Keratinocyte (primary cell): ENCODE measurements around the gene MICALL1. TPM values are rescaled to one million over a fixed set of nuclear protein-coding genes. Genes with fewer than 3 reads are reported as not detected.
"Not testable (repeated sequence)": the region's sequence is repeated elsewhere in the genome, so short reads cannot be mapped to it uniquely, and the experiment has no call there.

Source experiments
- DNase-seq: peaks from one replicate; pipeline ENCODE4 v3.0.0-alpha.2; 2011; ENCODE audit warnings: low read depth, missing footprints, low spot score
- FAIRE-seq: peaks from 2 replicates; lab custom pipeline; 2011; peaks lifted over from hg19 to GRCh38; lab: Jason Lieb, UNC
- H2AFZ ChIP-seq: 2 replicates; pipeline ENCODE4 v1.6.0; 2012; ENCODE audit warnings: low read length, control low read depth, inconsistent platforms; ENCODE audit not compliant: control insufficient read depth
- H3K27ac ChIP-seq: 2 replicates; pipeline ENCODE4 v1.5.1; 2011; ENCODE audit warnings: low read length; ENCODE audit not compliant: control insufficient read depth, insufficient read depth
- H3K27me3 ChIP-seq: 3 replicates; pipeline ENCODE4 v1.6.0; 2011; ENCODE audit warnings: low read length; ENCODE audit not compliant: control insufficient read depth, insufficient read depth; ENCODE audit errors: extremely low read depth
- H3K36me3 ChIP-seq, 2 experiments: 2 replicates in 1 of 2; 3 replicates in 1 of 2; pipeline ENCODE4 v1.5.1; 2011; ENCODE audit warnings: low read length in 2 of 2, mild to moderate bottlenecking in 1 of 2; ENCODE audit not compliant: control insufficient read depth in 2 of 2, insufficient read depth in 2 of 2; ENCODE audit errors: extremely low read depth in 1 of 2
- H3K4me1 ChIP-seq: 3 replicates; pipeline ENCODE4 v1.5.1; 2011; ENCODE audit warnings: low read length; ENCODE audit not compliant: control insufficient read depth, insufficient read depth; ENCODE audit errors: extremely low read depth
- H3K4me2 ChIP-seq: 3 replicates; pipeline ENCODE4 v1.6.0; 2011; ENCODE audit warnings: low read depth, low read length; ENCODE audit not compliant: control insufficient read depth, insufficient read depth; ENCODE audit errors: extremely low read depth
- H3K4me3 ChIP-seq, 3 experiments: fragments of 200-600 bp in 1 of 3; sonication (generic) in 1 of 3; 2 replicates in 2 of 3; 3 replicates in 1 of 3; pipeline ENCODE4 v1.5.1; 2011 to 2016; ENCODE audit warnings: low read length in 3 of 3, mild to moderate bottlenecking in 3 of 3, control low read depth in 2 of 3, inconsistent platforms in 1 of 3, low read depth in 1 of 3, mixed read lengths in 1 of 3, mixed run types in 1 of 3, moderate library complexity in 1 of 3; ENCODE audit not compliant: control insufficient read depth in 2 of 3, insufficient read depth in 2 of 3; ENCODE audit errors: extremely low read depth in 1 of 3
- H3K79me2 ChIP-seq: 2 replicates; pipeline ENCODE4 v1.6.0; 2012; ENCODE audit warnings: low read length; ENCODE audit not compliant: control insufficient read depth, insufficient read depth
- H3K9ac ChIP-seq: 3 replicates; pipeline ENCODE4 v1.6.0; 2011; ENCODE audit warnings: low read length; ENCODE audit not compliant: control insufficient read depth, insufficient read depth; ENCODE audit errors: extremely low read depth
- H3K9me1 ChIP-seq: 3 replicates; pipeline ENCODE4 v1.6.0; 2011; ENCODE audit warnings: low read length; ENCODE audit not compliant: control insufficient read depth, insufficient read depth; ENCODE audit errors: extremely low read depth
- H3K9me3 ChIP-seq: 2 replicates; pipeline ENCODE4 v1.5.1; 2012; ENCODE audit warnings: low read depth, low read length; ENCODE audit not compliant: control insufficient read depth
- H4K20me1 ChIP-seq: 3 replicates; pipeline ENCODE4 v1.6.0; 2011; ENCODE audit warnings: low read length; ENCODE audit not compliant: control insufficient read depth, insufficient read depth; ENCODE audit errors: extremely low read depth
- CTCF ChIP-seq, 3 experiments: IDR thresholded peaks in 1 of 3; conservative IDR thresholded peaks in 1 of 3; optimal IDR thresholded peaks in 1 of 3; 2 replicates in 2 of 3; 3 replicates in 1 of 3; pipeline versions ENCODE3 to v1.5.1; 2011; ENCODE audit warnings: low read length in 3 of 3, mild to moderate bottlenecking in 3 of 3, moderate library complexity in 2 of 3, control low read depth in 1 of 3, inconsistent platforms in 1 of 3; ENCODE audit not compliant: insufficient read depth in 2 of 3; ENCODE audit errors: extremely low read depth in 1 of 3
- EZH2 ChIP-seq: IDR thresholded peaks from one replicate; pipeline ENCODE4 v1.6.1; 2012; ENCODE audit warnings: inconsistent platforms, mild to moderate bottlenecking, low read length, moderate library complexity
- dilution Hi-C: fragments of 300-500 bp; cut with MboI; formaldehyde crosslinking; loops from one replicate; pipeline ENCODE4 v1.7.0; 2020; ENCODE audit warnings: low sequenced_read_pairs; ENCODE audit not compliant: extremely low pct_ligation_motif_present
- polyA plus RNA-seq, 5 experiments: library from polyadenylated mRNA; depleted of rRNA in 3 of 5; stranded (reverse) in 3 of 5; stranded (forward) in 1 of 5; unstranded in 1 of 5; fragments of >200 nt; gene quantifications; 1 replicate in 1 of 5; 2 replicates in 3 of 5; 3 replicates in 1 of 5; pipeline versions ENCODE4 v1.2.1 to v1.2.3, GENCODE V29; 2011 to 2012; ENCODE audit warnings: missing spikeins in 2 of 5, low read depth in 1 of 5, low replicate concordance in 1 of 5

MICALL1 gene
- polyA plus RNA-seq, 1 donor (not counting 4 experiments of a cell fraction or from before 2014, with no cell fraction given) = 42.8 TPM

DNA sequence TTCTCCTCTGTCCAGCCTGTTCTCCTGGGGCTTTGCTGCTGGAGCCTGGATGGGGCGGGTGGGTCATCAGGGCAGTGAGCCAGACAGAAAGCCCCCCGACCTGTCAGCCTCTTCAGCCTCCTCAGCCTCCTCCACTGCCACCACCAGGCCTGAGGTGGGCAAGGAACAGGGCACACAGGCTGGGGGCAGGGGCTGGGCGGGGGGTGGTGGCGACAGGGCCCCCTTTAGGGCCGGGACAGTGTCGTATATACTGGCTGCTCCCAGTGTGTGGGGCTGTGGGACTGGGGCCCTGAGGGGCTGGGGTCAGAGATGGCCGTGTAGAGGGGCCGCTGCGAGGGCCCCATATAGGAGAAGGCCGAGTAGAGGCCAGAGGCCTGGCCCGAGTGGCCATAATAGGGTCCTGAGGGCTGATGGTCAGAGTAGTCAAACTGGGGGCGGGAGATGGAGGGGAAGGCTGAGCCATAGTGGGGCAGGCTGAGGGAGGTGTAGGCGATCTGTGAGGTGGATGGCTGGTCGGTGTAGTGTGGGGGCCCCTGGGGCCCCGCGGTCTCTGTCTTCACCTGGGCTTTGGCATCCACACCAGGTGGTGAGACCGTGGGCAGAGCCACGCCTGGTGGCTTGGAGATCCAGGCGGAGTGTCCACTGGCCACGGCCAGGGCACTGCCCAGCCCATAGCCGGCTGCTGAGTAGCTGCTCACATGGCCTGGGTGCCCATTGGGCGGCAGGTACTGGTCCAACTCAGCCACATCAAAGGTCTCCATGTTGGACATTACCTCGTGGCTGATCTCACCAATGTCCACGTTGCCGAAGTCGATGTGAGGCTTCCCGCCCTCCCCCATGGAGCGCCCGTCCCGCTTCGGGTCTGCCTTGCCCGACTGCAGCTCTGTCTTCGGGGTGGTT lies 67.4 kb downstream of the MICALL1 start:
- Histone ChIP-seq H3K9me3 (no peaks in the 10 kb centered on the region), H3K27me3 (no peaks in the 10 kb centered on the region), H3K27ac (no peak overlapping the region), H3K36me3 (peaks cover 0 to 7% of the 10 kb centered on the region in 2 experiments), H3K9me1 (peaks cover 3% of the 10 kb centered on the region), H3K79me2 (no peaks in the 10 kb centered on the region), H2AFZ (no peak overlapping the region), H3K4me2 (no peak overlapping the region), H3K4me3 (no peak overlapping the region), H4K20me1 (no peaks in the 10 kb centered on the region), H3K4me1 (peaks cover 7% of the 10 kb centered on the region), H3K9ac (no peak overlapping the region)
- TF ChIP-seq EZH2 (no peak), CTCF (optimal IDR thresholded peaks at IDR 0.05 in 1 of 3, IDR thresholded peaks at IDR 0.05 in 1 of 3, conservative IDR thresholded peaks at IDR 0.05 in 1 of 3; ENCODE audit: extremely low read depth in 1 of 3, insufficient read depth in 2 of 3, low read length in 3 of 3) (no peak)
- FAIRE-seq (no peak), DNase-seq (no peak)
- dilution Hi-C loops = no loop called here

- TF ChIP-seq CTCF (optimal IDR thresholded peaks at IDR 0.05 in 1 of 3, IDR thresholded peaks at IDR 0.05 in 1 of 3, conservative IDR thresholded peaks at IDR 0.05 in 1 of 3; ENCODE audit: extremely low read depth in 1 of 3, insufficient read depth in 2 of 3, low read length in 3 of 3) (no peak), EZH2 (no peak)
- Histone ChIP-seq H3K4me2 (no peak overlapping the region), H3K27me3 (no peaks in the 10 kb centered on the region), H3K27ac (no peak overlapping the region), H3K9ac (no peak overlapping the region), H3K4me1 (peaks cover 7% of the 10 kb centered on the region), H3K79me2 (no peaks in the 10 kb centered on the region), H4K20me1 (no peaks in the 10 kb centered on the region), H2AFZ (no peak overlapping the region), H3K9me3 (no peaks in the 10 kb centered on the region), H3K36me3 (peaks cover 0 to 5% of the 10 kb centered on the region in 2 experiments), H3K9me1 (peaks cover 3% of the 10 kb centered on the region), H3K4me3 (no peak overlapping the region)
- dilution Hi-C loops = no loop called here
- no peak for DNase-seq
- no peak for FAIRE-seq
These were observed 69.1 kb downstream of the MICALL1 start for GRCh38 chr22:37975153-37975552.

DNA sequence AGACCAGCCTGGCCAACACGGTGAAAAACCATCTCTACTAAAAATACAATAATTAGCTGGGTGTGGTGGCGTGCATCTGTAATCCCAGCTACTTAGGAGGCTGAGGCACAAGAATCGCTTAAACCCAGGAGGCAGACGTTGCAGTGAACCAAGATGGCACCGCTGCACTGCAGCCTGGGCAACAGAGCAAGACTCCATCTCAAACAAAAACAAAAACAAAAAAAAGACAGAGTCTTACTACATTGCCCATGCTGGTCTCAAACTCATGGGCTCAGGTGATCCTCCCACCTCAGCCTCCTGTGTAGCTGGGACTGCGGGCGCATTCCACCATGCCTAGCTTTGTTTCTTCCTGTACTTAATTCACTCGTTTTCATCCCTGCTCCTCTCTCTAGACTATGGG lies 69.9 kb downstream of the MICALL1 start:
- H3K4me3 ChIP-seq, H3K79me2 ChIP-seq, H3K27me3 ChIP-seq, DNase-seq, H3K4me1 ChIP-seq, H2AFZ ChIP-seq, dilution Hi-C loops, H3K9me1 ChIP-seq, H4K20me1 ChIP-seq, H3K27ac ChIP-seq, H3K36me3 ChIP-seq, H3K9me3 ChIP-seq, H3K9ac ChIP-seq, H3K4me2 ChIP-seq, FAIRE-seq: not testable (repeated sequence)
